Vagina (tissue), 2 donors: ENCODE measurements around the gene ACAN. TPM values are rescaled to one million over a fixed set of nuclear protein-coding genes. Genes with fewer than 3 reads are reported as not detected.

Experiments
- DNase-seq, 2 donors: peaks; one replicate each; pipeline ENCODE4 v3.0.0-alpha.2; 2017; ENCODE audit errors: extremely low spot score in 2 of 2
- H3K27ac ChIP-seq: fragments of 200-600 bp; sonication (generic); one replicate; pipeline ENCODE4 v1.5.1; 2019
- H3K27me3 ChIP-seq: fragments of 200-600 bp; sonication (generic); one replicate; pipeline ENCODE4 v1.5.1; 2019
- H3K36me3 ChIP-seq, 2 donors: fragments of 200-600 bp; sonication (generic); one replicate each; pipeline ENCODE4 v1.5.1; 2017 to 2019
- H3K4me1 ChIP-seq: fragments of 200-600 bp; sonication (generic); one replicate; pipeline ENCODE4 v1.5.1; 2019
- H3K4me3 ChIP-seq, 2 donors: fragments of 200-600 bp; sonication (generic); 1 replicate in 1 of 2; 2 replicates in 1 of 2; pipeline ENCODE4 v1.5.1; 2016 to 2019
- H3K9me3 ChIP-seq: fragments of 200-600 bp; sonication (generic); one replicate; pipeline ENCODE4 v1.5.1; 2019
- CTCF ChIP-seq, 3 experiments: fragments of 450-650 bp in 2 of 3; fragments of 200-600 bp in 1 of 3; sonication (generic) in 1 of 3; IDR thresholded peaks; one replicate each; pipeline ENCODE4 v1.5.1; 2017 to 2019; ENCODE audit warnings: antibody characterized with exemption in 3 of 3, mild to moderate bottlenecking in 2 of 3, moderate library complexity in 2 of 3
- POLR2A ChIP-seq, 2 donors: fragments of 450-650 bp; IDR thresholded peaks; one replicate each; pipeline ENCODE4 v1.6.1; 2017; ENCODE audit warnings: antibody characterized with exemption in 2 of 2, mild to moderate bottlenecking in 2 of 2, moderate library complexity in 2 of 2
- POLR2AphosphoS5 ChIP-seq, 2 donors: sonication (generic); formaldehyde crosslinking; IDR thresholded peaks; one replicate each; pipeline ENCODE4 v1.9.0; 2017; ENCODE audit warnings: antibody characterized with exemption in 2 of 2, mild to moderate bottlenecking in 2 of 2, low read depth in 1 of 2; ENCODE audit not compliant: insufficient read depth in 1 of 2
- intact Hi-C: fragments of 100-400 bp; cut with DNase I; formaldehyde crosslinking; loops from one replicate; pipeline ENCODE4 v1.15.1; 2023
- total RNA-seq: library from RNA; depleted of rRNA; stranded (reverse); fragments of >200 nt; gene quantifications from one replicate; pipeline ENCODE4 v1.2.3, GENCODE V29; 2016

The ACAN gene
- total RNA-seq, 1 donor from 2014 or later = 2.0 TPM

GRCh38 chr15:88894819-88895767, 91.9 kb downstream of the ACAN start, which contains the start of gene HAPLN3:
TSS of gene HAPLN3 (minus strand) at chr15:88895544. CDS start at chr15:88887298, 8,246 bp downstream.
- no peaks in the 10 kb centered on the region for H3K9me3 ChIP-seq
- DNase-seq = no peak
- H3K36me3 ChIP-seq = no peaks in the 10 kb centered on the region
- H3K4me1 ChIP-seq = peaks cover 54% of the 10 kb centered on the region
- TF ChIP-seq CTCF (IDR thresholded peaks at IDR 0.05) = no peak
- no peak for TF ChIP-seq POLR2A (IDR thresholded peaks at IDR 0.05)
- no peak for TF ChIP-seq POLR2AphosphoS5 (IDR thresholded peaks at IDR 0.05; ENCODE audit: insufficient read depth in 1 of 2, low read depth in 1 of 2)
- intact Hi-C loops = loop anchor here (5.0 kb wide), 1 partner anchor 282 kb away; no protein-coding TSS in a partner anchor
- peak within 1 kb of the TSS; percentile 53 to 54 for H3K4me3 ChIP-seq
- no peaks in the 10 kb centered on the region for H3K27me3 ChIP-seq
- peak within 1 kb of the TSS; percentile 40 for H3K27ac ChIP-seq

- Histone ChIP-seq H3K4me3 (no peak overlapping the region), H3K36me3 (peaks cover 0 to 3% of the 10 kb centered on the region in 2 donors), H3K27me3 (no peaks in the 10 kb centered on the region), H3K27ac (peak overlapping the region; percentile 73), H3K4me1 (peaks cover 54% of the 10 kb centered on the region), H3K9me3 (no peaks in the 10 kb centered on the region)
- no peak for TF ChIP-seq POLR2A (IDR thresholded peaks at IDR 0.05)
- TF ChIP-seq POLR2AphosphoS5 (IDR thresholded peaks at IDR 0.05; ENCODE audit: insufficient read depth in 1 of 2, low read depth in 1 of 2) = no peak
- TF ChIP-seq CTCF (IDR thresholded peaks at IDR 0.05) = no peak
- intact Hi-C loops = no loop called here
- no peak for DNase-seq
Measured at GRCh38 chr15:88896333-88897033, 93.2 kb downstream of the ACAN start.

GRCh38 chr15:88897142-88897455, 93.9 kb downstream of the ACAN start:
- Histone ChIP-seq H3K4me1 (peaks cover 54% of the 10 kb centered on the region), H3K36me3 (peaks cover 0 to 9% of the 10 kb centered on the region in 2 donors), H3K27ac (peak overlapping the region; percentile 73), H3K4me3 (no peak overlapping the region), H3K9me3 (no peaks in the 10 kb centered on the region), H3K27me3 (no peaks in the 10 kb centered on the region)
- intact Hi-C loops = no loop called here
- no peak for DNase-seq
- TF ChIP-seq POLR2AphosphoS5 (IDR thresholded peaks at IDR 0.05; ENCODE audit: insufficient read depth in 1 of 2, low read depth in 1 of 2) (no peak), CTCF (IDR thresholded peaks at IDR 0.05) (no peak), POLR2A (IDR thresholded peaks at IDR 0.05) (no peak)

- Histone ChIP-seq H3K4me1 (peaks cover 59% of the 10 kb centered on the region), H3K4me3 (no peak overlapping the region), H3K36me3 (peaks cover 0 to 9% of the 10 kb centered on the region in 2 donors), H3K27ac (peak overlapping the region; percentile 73), H3K27me3 (no peaks in the 10 kb centered on the region), H3K9me3 (no peaks in the 10 kb centered on the region)
- intact Hi-C loops = no loop called here
- TF ChIP-seq POLR2AphosphoS5 (IDR thresholded peaks at IDR 0.05; ENCODE audit: insufficient read depth in 1 of 2, low read depth in 1 of 2) (peak; percentile 57 to 72), POLR2A (IDR thresholded peaks at IDR 0.05) (no peak), CTCF (IDR thresholded peaks at IDR 0.05) (peak; percentile 37 to 69 (median 60))
- DNase-seq = no peak
Measured at GRCh38 chr15:88897456-88898194, 94.4 kb downstream of the ACAN start.
